Lower leg skin (tissue), 4 donors: ENCODE measurements around the gene DHRS1. TPM values are rescaled to one million over a fixed set of nuclear protein-coding genes. Genes with fewer than 3 reads are reported as not detected.

Experiments used
- DNase-seq, 2 donors: peaks; one replicate each; pipeline ENCODE4 v3.0.0-alpha.2; 2019; ENCODE audit warnings: low spot score in 2 of 2
- H3K4me3 ChIP-seq: fragments of 200-600 bp; sonication (generic); 2 replicates; pipeline ENCODE4 v1.5.1; 2017; ENCODE audit warnings: mild to moderate bottlenecking, low read depth; ENCODE audit not compliant: poor library complexity, severe bottlenecking
- POLR2A ChIP-seq, 2 donors: fragments of 450-650 bp; IDR thresholded peaks; one replicate each; pipeline ENCODE4 v1.6.1; 2016 to 2017; ENCODE audit warnings: antibody characterized with exemption in 2 of 2, mild to moderate bottlenecking in 1 of 2, moderate library complexity in 1 of 2
- WGBS, 2 donors: methylation state at CpG; one replicate each; pipeline ENCODE4 v1.1.5; 2018; 5-methylcytosine and 5-hydroxymethylcytosine counted together
- intact Hi-C: fragments of 100-400 bp; cut with DNase I; formaldehyde crosslinking; loops from one replicate; pipeline ENCODE4 v1.15.0; 2023; ENCODE audit warnings: low total_unique reads
- total RNA-seq, 4 donors: library from RNA; depleted of rRNA; stranded (reverse); fragments of >200 nt; gene quantifications; one replicate each; pipeline ENCODE4 v1.1.0, GENCODE V29; 2016
- TF ChIP-seq, protein P1 (sequence below), 3 donors: fragments of 450-650 bp; IDR thresholded peaks; one replicate each; pipeline ENCODE4 v1.5.1; 2016; ENCODE audit warnings: antibody characterized with exemption in 3 of 3, mild to moderate bottlenecking in 3 of 3, moderate library complexity in 2 of 3

Gene DHRS1
- total RNA-seq, 4 donors from 2014 or later, result 55.0 to 112 (median 90.6) TPM

DNA sequence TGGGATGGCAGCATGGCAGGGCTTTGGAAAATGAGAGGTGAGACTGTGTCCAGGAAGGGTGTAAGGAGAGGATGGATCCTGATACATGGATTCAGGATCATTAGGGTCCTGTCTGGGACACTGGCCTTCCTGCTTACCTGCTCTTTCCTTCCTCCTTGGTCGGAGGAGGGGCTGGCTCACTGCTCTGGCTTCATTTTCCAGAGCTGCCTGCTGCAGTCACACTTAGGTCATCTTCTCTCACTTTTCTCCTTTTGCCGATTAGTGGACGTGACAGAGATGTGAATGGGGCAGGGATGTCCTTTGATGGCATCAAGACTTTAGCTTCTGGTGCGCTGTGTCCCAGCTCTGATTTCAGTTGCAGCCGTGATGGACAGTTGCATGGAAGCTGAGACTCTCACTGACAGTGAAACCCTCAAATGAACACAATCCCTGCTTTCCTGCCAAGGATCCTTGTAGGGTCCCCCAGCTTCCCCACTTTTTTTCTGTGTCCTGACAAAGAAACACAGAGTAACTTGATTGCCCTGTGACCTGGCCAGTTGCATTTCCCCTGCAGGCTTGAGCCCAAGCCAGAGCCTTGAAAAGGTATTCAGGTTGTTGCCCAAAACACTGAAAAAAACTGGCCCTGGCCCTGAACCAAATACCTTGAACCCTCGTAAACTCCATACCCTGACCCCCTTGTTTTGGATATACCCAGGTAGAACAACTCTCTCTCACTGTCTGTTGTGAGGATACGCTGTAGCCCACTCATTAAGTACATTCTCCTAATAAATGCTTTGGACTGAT is 9.0 kb upstream of the DHRS1 start:
- 74 to 75% methylated on average over 7 of the region's 7 CpGs for WGBS, 2 donors
- TF ChIP-seq POLR2A (IDR thresholded peaks at IDR 0.05), result no peak
- TF ChIP-seq, protein P1, sequence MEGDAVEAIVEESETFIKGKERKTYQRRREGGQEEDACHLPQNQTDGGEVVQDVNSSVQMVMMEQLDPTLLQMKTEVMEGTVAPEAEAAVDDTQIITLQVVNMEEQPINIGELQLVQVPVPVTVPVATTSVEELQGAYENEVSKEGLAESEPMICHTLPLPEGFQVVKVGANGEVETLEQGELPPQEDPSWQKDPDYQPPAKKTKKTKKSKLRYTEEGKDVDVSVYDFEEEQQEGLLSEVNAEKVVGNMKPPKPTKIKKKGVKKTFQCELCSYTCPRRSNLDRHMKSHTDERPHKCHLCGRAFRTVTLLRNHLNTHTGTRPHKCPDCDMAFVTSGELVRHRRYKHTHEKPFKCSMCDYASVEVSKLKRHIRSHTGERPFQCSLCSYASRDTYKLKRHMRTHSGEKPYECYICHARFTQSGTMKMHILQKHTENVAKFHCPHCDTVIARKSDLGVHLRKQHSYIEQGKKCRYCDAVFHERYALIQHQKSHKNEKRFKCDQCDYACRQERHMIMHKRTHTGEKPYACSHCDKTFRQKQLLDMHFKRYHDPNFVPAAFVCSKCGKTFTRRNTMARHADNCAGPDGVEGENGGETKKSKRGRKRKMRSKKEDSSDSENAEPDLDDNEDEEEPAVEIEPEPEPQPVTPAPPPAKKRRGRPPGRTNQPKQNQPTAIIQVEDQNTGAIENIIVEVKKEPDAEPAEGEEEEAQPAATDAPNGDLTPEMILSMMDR (IDR thresholded peaks at IDR 0.05), result peak in 1 of 3 donors; percentile 4
- H3K4me3 ChIP-seq, result no peak overlapping the region
- intact Hi-C loops, result no loop called here
- DNase-seq, result no peak

DNA sequence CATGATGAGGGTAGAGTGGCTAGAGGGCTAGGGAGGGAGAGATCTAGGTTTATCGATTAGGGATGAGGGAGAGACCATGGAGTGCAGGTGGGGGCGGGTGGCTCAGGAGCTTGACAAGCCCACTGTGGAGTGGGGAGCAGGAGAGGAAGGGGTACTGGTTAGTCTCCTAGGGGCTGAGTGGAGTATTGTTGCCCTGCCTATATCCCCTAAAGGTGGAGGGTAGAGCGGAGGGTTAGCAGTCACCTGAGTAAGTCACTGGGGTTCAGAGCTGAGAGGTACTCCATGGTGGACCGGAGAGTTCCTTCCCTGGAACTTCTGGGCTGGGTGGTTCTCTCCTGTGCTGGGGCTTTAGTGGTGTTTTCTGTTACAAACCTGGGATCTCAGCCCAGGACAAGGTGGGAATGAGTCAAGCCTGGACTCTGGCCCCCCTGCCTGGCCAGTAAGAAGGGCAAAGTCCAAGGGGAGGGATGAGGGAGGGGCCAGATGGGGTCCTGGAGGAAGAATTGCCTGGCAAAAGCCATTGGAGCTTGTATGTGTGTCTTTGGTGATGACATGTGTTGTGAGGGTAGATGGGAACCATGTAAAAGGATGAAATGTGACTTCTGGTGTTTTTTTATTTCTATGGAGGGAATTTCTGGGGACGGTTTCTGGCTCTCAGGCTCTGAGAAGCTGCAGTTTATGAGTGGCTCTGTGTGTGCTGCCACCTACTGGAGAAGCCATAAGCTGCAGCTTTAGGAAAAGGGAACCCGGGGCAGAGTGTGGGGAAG is 8.2 kb upstream of the DHRS1 start, which contains the start of gene CIDEB:
Gene CIDEB, minus strand, starts transcription at position 403 of the 767 bp plus-strand sequence. Its CDS starts 119 bp downstream, at position 284.
- 59 to 64% methylated on average over 6 of the region's 6 CpGs for WGBS, 2 donors
- no peak within 1 kb of the TSS for H3K4me3 ChIP-seq
- intact Hi-C loops, result no loop called here
- no peak for TF ChIP-seq POLR2A (IDR thresholded peaks at IDR 0.05)
- TF ChIP-seq, protein P1 (IDR thresholded peaks at IDR 0.05), result peak in 1 of 3 donors; percentile 77
- DNase-seq, result no peak

DNA sequence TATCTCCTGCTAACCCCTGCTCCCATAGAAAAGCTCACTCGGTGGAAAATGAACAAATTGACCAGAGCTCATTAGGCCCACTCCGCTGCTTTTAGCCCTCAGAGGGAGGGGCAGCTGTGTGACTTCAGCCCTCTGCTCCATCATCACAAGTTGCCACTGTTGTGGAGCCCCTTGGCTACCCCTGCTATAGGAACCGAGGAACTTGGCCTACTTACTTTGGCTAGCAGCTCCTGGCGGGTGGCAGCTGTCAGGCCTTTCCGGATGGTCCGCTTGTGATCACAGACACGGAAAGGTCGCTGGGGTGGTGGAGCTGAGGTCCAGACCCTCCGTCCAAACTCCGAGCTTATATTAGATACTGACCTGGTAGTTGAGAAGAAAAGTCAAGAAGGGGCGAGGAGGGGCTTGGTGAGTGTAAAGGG is 7.6 kb upstream of the DHRS1 start:
- no peak overlapping the region for H3K4me3 ChIP-seq
- no peak for TF ChIP-seq POLR2A (IDR thresholded peaks at IDR 0.05)
- TF ChIP-seq, protein P1 (IDR thresholded peaks at IDR 0.05), result no peak
- 82 to 86% methylated on average over 11 of the region's 11 CpGs for WGBS, 2 donors
- no peak for DNase-seq
- intact Hi-C loops, result no loop called here

DNA sequence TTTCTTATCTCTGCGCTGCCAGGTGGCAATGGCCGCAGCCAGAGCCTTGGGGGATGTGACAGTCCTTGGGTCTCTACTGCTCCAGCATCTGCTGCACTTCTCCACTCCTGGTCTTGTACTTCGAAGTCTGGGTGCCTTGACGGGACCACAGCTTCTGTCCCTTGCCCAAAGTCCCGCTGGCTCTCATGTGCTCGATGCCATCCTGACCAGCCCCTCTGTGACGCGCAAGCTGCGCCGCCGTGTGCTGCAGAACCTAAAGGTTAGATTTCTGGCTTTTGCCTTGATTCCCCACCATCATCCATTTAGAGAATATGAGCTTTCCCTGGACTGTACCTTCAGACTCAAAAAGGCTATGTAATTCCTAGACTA is 4.4 kb upstream of the DHRS1 start:
- TF ChIP-seq, protein P1 (IDR thresholded peaks at IDR 0.05), result no peak
- no peak for TF ChIP-seq POLR2A (IDR thresholded peaks at IDR 0.05)
- no peak for DNase-seq
- H3K4me3 ChIP-seq, result no peak overlapping the region
- WGBS, 2 donors, result 90 to 97% methylated on average over 11 of the region's 11 CpGs
- intact Hi-C loops, result no loop called here

DNA sequence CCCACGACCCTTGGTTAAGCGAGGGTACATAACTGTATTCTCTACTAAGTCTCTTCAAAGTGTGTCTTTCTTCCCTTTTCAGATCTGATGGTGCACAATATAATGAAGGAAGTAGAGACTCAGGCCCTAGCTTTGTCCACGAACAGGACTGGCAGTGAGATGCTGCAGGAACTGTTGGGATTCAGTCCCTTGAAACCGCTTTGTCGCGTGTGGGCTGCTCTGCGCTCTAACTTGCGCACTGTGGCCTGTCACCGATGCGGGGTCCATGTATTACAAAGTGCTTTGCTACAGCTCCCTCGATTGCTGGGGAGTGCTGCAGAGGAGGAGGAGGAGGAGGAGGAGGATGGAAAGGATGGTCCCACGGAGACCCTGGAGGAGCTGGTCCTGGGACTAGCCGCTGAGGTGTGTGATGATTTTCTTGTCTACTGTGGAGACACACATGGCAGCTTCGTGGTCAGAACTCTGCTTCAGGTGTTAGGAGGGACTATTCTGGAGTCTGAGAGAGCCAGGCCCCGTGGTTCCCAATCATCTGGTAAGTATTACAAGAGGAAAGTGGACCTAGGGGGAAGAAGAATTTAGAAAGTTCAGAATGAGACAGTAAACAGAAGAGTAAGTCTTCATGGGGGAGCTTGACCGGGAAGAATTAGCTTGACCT is 873 bp upstream of the DHRS1 start:
- TF ChIP-seq POLR2A (IDR thresholded peaks at IDR 0.05), result no peak
- TF ChIP-seq, protein P1 (IDR thresholded peaks at IDR 0.05), result no peak
- intact Hi-C loops, result no loop called here
- H3K4me3 ChIP-seq, result peak overlapping the region; percentile 85
- DNase-seq, result peak in 1 of 2 donors; percentile 70
- WGBS, 2 donors, result 25 to 29% methylated on average over 16 of the region's 16 CpGs
